Measurements from ENCODE around the gene LRCOL1. TPM values are rescaled to one million over a fixed set of nuclear protein-coding genes. Genes with fewer than 3 reads are reported as not detected.

Gene LRCOL1
- total and polyA plus RNA-seq, 2 experiments from 2014 or later, result 1.7 TPM; not detected in 1

- peak overlapping the region; percentile 96 for H3K4me3 ChIP-seq
- no peak overlapping the region for H2AFZ ChIP-seq
- peaks cover 45% of the 10 kb centered on the region for H3K27me3 ChIP-seq (ENCODE audit: insufficient read depth)
- H3K4me1 Mint-ChIP-seq, result peaks cover 7% of the 10 kb centered on the region
- peaks cover 6% of the 10 kb centered on the region; the same call in 1 of the 2 replicates for H4K20me1 ChIP-seq (replicated peaks; ENCODE audit: insufficient read depth)
- no peaks in the 10 kb centered on the region for H3K9me2 ChIP-seq (ENCODE audit: insufficient read depth)
- H3K79me2 ChIP-seq (replicated peaks; ENCODE audit: insufficient read depth), result peaks cover 24% of the 10 kb centered on the region
- DNase-seq (ENCODE audit: low spot score) (no peak), ATAC-seq (no peak)
- no peak overlapping the region for H3K27ac Mint-ChIP-seq
- peak overlapping the region; percentile 74 for H3K4me3 Mint-ChIP-seq
- no peaks in the 10 kb centered on the region; the same call in 1 of the 2 replicates for H3K4me1 ChIP-seq (ENCODE audit: insufficient read depth)
- H3K27me3 Mint-ChIP-seq (ENCODE audit: insufficient read depth, low read depth, poor library complexity), result peaks cover 44% of the 10 kb centered on the region
- 0 out of 2 replicates have a peak, but pooled peaks cover 4% of the 10 kb centered on the region for H3F3A ChIP-seq (replicated peaks; ENCODE audit: low read depth)
- peaks cover 3% of the 10 kb centered on the region; the same call in 2 of the 3 replicates for H3K36me3 Mint-ChIP-seq (ENCODE audit: low read depth)
- H3K4me2 ChIP-seq, result peak overlapping the region; percentile 77; the same call in 1 of the 2 replicates
- H3K36me3 ChIP-seq (ENCODE audit: insufficient read depth), result no peaks in the 10 kb centered on the region
- H3K27ac ChIP-seq (ENCODE audit: low read depth), result no peak overlapping the region
- TF ChIP-seq EZH2phosphoT487 (IDR thresholded peaks at IDR 0.05; ENCODE audit: unreplicated experiment) (no peak), POLR2AphosphoS5 (IDR thresholded peaks at IDR 0.05; ENCODE audit: low read depth) (no peak)
- H3K9me3 Mint-ChIP-seq, result no peaks in the 10 kb centered on the region; the same call in 2 of the 3 replicates
These were observed 51.3 kb downstream of the LRCOL1 start for GRCh38 chr12:132558861-132559623.

- peaks cover 52% of the 10 kb centered on the region for H3K27me3 Mint-ChIP-seq (ENCODE audit: insufficient read depth, low read depth, poor library complexity)
- TF ChIP-seq CREB1 (CRISPR knock-in tag; IDR thresholded peaks at IDR 0.05; ENCODE audit: low read depth), result no peak
- no peak for TF ChIP-seq POLR2AphosphoS5 (IDR thresholded peaks at IDR 0.05; ENCODE audit: low read depth)
- no peak for TF ChIP-seq STAT1 (IDR thresholded peaks at IDR 0.05; ENCODE audit: unreplicated experiment)
- no peak for TF ChIP-seq ZNF331 (CRISPR knock-in tag; IDR thresholded peaks at IDR 0.05; ENCODE audit: low read depth)
- no peak for TF ChIP-seq EZH2phosphoT487 (IDR thresholded peaks at IDR 0.05; ENCODE audit: unreplicated experiment)
- TF ChIP-seq JUNB (IDR thresholded peaks at IDR 0.05; ENCODE audit: unreplicated experiment), result no peak
- no peak for TF ChIP-seq REST (IDR thresholded peaks at IDR 0.05; ENCODE audit: unreplicated experiment)
- TF ChIP-seq ZNF462 (CRISPR knock-in tag; IDR thresholded peaks at IDR 0.05), result no peak
- Histone ChIP-seq H3K4me1 (ENCODE audit: insufficient read depth) (no peaks in the 10 kb centered on the region; the same call in 1 of the 2 replicates), H3K79me2 (replicated peaks; ENCODE audit: insufficient read depth) (peaks cover 19% of the 10 kb centered on the region), H3K4me2 (no peak overlapping the region), H3K27me3 (ENCODE audit: insufficient read depth) (peaks cover 52% of the 10 kb centered on the region), H3K4me3 (no peak overlapping the region), H3K36me3 (ENCODE audit: insufficient read depth) (no peaks in the 10 kb centered on the region), H3K9me2 (ENCODE audit: insufficient read depth) (no peaks in the 10 kb centered on the region), H3F3A (replicated peaks; ENCODE audit: low read depth) (0 out of 2 replicates have a peak, but pooled peaks cover 4% of the 10 kb centered on the region), H4K20me1 (replicated peaks; ENCODE audit: insufficient read depth) (peaks cover 6% of the 10 kb centered on the region; the same call in 1 of the 2 replicates), H3K27ac (ENCODE audit: low read depth) (no peak overlapping the region), H2AFZ (no peak overlapping the region)
- H3K4me1 Mint-ChIP-seq, result peaks cover 4% of the 10 kb centered on the region
- no peaks in the 10 kb centered on the region; the same call in 2 of the 3 replicates for H3K9me3 Mint-ChIP-seq
- H3K36me3 Mint-ChIP-seq (ENCODE audit: low read depth), result peaks cover under 1% of the 10 kb centered on the region; the same call in 1 of the 3 replicates
- no peak for ATAC-seq
- peak overlapping the region; percentile 27; the same call in 1 of the 3 replicates for H3K4me3 Mint-ChIP-seq
- no peak for DNase-seq (ENCODE audit: low spot score)
- no peak overlapping the region for H3K27ac Mint-ChIP-seq
These were observed 52.1 kb downstream of the LRCOL1 start for GRCh38 chr12:132558042-132558856.
